NCI-H1417 treated with DMSO at 0.1 percent for 48 hours (cell line): ENCODE results near the gene SHROOM1.

Source experiments
- DNase-seq: peaks from one replicate; lab custom pipeline; 2025; lab: John Stamatoyannopoulos, UW

SHROOM1 gene

DNA sequence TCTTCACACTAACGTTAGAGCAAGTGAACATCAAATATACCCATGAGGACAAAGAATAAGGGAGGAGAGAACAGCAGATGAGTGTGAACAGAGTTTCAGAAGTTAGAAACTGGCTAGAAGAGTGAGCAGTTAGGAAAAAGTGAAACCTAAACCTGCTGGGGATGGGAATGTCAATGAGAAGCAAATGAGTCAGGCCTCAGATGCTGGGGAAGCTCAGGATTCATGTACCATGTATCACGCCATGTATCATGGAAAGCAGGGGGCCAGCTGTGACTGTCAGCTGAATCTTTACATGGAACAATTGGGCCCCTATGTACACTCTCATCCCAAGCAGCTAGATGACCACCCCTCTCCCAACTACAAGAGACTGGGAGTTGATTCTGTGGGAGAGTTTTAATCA is 19.6 kb upstream of the SHROOM1 start:
- DNase-seq: no peak

DNA sequence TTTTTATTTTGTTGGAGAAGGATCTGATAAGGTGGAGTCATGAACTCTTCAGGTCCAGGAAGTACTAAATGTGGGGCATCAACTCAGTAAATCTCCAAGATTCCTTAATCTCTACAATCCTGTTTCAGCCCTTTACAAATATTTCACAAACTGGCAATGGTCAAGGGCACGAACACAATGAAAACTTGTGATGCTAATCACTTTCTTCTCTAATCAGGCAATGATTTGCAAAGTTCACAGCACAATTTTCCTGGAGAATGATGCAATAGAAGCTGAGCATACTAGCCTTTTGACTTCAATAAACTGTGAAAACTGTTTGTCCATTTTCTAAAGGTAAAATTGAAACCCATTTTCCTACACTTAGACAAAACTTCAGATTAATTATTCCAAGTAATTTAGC is 18.9 kb upstream of the SHROOM1 start:
- DNase-seq: no peak

DNA sequence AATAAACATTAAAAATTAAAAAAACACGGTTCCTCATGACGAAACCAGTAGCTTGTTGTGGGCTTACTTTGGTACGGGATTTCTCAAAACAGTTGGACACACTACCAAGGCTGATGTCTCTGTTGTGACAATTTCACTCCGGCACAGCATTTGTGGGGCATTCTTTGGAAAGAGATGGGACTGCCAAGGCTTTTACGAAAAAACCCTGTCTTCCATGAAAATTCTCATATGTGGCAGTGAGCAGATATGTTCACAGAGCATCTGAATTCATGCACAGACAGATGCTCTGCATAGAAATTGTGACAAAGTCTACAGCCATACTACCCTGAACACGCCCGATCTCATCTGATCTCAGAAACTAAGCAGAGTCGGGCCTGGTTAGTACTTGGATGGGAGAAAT is 17.8 kb upstream of the SHROOM1 start:
- DNase-seq: no peak

DNA sequence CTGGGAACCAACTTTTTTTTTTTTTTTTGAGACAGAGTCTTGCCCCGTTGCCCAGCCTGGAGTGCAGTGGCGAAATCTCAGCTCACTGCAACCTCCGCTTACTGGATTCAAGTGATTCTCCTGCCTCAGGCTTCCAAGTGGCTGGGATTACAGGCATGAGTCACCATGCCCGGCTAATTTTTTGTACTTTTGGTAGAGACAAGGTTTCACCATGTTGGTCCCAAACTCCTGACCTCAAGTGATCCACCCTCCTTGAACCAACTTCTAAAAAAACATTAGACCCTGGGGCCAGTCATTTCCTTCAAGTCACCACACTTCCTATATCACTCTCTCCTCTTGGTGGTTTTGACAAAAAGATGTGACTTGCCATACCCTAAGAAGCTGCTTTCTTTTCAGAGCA is 10.9 kb upstream of the SHROOM1 start:
- no peak for DNase-seq

DNA sequence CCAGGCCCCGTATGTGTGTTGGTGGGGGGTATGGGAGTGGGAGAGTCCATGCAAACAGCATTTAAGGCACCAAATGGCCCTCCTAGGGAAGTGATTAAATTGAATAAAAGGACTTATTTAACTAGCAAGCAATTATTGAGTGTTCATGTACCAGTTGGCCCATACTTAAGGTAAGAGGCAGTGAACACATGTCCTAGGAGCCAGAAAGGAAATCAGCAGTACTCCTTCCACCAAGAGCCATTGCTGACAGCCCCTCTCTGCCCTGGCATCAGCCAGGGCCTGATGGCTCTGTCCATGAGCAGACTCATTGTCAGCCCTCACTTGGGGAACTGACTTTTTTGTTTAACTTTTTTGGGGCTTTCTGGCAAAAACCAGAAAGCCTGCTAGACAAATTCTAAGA is 10.4 kb upstream of the SHROOM1 start:
- no peak for DNase-seq

DNA sequence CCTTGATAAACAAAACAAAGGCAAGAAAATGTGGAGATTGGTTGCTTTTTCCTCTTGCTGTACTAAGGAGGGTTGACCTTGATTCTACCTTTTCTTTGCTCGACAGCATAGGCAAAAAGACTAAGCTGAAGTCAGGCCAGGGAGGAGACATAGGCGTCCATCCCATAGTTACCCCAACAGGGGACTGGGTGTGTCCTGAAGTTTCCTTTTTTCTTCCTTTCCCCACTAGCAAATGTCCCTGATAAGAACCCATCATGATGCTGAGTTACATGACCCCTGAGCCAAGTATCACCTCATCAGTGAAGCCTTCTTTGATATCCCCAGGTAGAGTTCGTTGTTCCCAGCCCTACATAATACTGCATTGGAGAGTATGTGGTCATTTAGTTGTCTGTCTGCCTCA is 9.9 kb upstream of the SHROOM1 start:
- DNase-seq: no peak

DNA sequence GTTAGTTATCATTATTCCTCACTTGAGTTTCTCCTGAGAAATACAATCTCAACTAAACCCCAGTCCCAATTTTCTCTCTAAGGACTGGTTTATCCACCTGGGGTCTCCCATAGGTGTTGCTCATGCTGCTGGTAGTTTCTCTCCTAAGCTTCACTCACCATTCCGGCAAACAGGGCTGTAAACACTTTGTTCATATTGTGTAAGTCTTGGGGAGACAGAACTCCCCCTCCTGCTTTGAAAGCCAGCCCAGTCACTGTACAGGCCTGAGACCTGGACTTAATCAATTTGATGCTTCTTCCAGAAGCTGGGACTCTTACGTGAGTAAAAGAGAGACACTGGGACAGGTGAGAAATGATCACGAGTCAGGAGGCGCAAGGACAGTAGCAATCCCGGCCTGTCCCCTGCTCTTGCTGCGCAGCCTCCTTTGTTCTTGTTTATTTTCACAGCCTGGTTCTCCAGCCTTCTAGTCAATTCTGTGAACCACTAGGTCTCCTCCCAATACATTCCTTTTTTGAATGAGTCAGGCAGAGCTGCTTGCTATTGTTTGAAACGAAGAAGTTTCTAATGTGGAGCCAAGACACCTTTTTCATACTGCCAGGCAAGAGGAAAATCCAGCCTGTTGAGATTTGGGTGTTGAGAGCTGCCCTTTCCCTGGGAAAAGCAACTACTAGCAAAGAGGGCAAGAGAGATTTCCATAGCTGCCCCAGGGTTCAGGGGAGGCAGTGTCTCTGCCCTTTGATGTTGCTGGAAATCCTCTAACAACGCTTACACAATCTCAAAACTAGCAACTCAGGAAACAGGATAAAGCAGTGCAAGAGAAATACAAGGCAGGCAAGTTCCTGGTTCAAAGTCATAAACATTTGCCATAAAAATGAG is 9.2 kb upstream of the SHROOM1 start:
- no peak for DNase-seq

DNA sequence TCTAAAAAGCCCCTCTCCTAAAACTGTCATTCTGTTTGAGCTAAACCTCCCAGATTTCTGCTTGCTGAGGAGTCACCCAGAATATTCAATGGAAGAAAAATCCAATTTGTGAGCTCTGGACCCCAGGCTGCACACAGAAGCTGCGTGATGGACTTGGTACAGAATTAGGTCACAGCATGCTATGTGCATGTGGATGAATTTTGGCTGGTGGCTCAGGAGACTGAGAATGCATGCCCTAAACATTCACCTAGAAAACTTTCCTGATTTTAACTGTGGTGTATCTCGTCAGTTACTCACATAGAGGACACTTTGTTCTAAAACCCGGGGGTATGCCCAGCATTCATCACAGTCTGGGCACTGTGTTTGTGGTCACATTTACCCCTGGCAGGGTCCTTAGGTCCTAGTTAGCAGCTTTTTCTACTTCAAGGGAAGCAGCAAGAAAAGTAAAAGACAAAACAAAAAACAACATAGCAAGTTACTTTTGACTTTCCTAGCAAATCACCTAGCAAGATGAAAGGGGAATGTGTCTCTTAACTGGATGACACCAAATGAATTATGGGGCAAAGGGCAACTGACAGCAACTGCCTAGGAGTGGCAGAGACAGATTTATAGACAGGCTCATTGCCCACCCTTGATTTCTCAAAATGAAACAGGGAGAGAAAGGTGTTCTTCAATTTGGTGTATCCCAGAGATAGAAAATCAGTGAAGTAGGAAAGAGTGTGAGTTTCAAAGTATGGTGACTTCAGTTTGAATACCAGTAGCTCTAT is 8.3 kb upstream of the SHROOM1 start:
- no peak for DNase-seq

DNA sequence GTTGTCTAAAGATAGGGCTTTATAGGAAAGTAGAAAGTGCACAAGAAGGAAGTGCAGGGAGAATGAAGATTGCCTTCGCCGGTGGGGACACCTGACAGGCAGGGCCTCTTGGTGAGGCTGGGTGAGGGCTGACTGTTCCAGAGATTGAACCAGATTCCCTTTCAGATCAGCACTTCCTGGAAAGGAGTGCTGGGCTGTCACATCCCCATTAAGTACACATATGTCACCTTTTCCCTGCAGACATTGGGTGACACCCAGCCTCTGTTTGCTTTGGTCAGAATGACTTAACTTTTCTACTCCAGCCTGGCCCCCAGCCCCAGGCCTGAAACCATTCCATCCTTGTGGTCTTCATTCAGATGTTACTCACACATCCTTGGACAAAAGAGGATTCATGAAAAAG is 7.4 kb upstream of the SHROOM1 start:
- DNase-seq: no peak

DNA sequence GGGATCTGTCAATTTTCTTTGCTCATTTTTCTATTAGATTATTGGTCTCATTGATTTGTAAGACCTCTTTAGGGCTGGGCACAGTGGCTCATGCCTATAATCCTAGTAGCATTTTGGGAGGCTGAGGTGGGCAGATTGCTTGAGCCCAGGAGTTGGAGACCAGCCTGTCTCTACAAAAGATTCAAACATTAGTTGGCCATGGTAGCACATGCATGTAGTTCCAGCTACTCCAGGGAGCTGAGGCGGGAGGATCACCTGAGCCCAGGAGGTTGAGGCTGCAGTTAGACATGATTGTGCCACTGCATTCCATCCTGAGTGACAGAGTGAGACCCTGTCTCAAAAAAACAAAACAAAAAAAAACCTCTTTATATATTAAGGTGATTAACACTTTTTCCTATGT is 6.4 kb upstream of the SHROOM1 start:
- DNase-seq: no peak

DNA sequence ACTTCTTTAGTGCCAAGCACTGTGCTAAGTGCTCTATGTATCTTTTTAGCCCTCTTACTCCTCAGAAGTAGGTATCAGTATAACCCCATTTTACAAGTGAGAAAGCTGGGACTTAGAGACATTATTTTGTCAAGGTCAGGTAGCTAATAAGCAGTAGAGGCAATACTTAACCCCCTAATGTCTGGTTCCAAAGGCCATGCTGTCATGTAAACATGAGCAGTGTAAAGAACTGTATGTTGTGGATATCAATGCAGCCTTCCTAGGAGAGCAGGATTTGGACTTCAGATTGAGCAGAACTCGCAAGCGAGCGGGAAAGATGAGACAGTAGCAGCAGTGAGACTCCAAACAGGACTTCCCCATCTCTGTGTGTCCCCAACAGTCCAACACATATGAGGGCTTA is 3.6 kb upstream of the SHROOM1 start:
- no peak for DNase-seq

DNA sequence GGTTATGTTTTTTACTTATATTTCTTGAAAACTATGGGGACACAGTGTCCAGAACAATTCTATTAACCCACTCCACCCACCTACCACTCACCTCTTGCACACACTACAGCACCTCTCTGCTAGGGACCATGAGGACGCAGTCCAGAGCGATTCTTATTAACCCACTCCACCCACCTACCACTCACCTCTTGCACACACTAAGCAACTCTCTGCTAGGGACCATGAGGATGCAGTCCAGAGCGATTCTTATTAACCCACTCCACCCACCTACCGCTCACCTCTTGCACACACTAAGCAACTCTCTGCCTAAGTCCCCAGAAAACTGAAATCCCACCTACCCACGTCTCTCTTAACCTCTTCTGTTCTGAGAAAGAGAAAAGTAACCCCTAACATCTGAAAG is 2.2 kb upstream of the SHROOM1 start:
- no peak for DNase-seq

DNA sequence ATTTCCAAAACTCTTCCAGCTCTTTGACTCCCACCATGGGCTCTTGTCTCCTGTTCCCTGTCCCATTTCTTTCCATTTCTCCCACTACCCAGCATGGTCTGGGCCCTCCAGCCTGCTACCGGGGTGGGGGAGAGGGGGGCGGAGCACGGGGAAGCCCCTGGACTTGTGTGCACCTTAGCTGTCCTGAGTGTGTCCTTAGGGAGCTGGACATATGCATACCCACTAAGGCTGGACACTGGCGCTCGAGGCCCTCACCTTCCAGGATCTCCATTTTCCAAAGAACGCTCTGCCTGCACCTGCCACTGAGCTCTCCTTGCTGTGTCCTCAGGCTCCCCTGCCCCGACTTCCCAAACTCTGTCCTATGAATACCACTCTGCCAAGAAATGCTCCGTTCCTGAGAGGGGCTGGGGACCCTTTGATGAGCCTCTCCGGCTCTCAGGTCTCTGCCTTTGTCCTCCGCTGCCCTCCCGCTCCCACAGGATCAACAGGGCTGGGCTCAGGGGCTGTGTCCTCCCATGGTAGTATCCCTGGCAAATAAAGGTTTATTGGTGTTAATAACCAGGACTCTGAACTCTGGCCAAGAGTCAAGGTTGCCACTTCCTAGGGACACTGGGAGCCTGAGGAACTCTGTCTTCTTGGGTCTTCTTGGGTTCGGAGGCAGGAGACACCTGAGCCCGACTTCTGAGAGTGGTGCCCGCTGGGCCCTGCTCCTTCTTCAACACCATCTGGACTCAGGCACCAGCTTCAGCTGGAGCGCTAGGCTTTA is 831 bp upstream of the SHROOM1 start:
- DNase-seq: no peak

DNA sequence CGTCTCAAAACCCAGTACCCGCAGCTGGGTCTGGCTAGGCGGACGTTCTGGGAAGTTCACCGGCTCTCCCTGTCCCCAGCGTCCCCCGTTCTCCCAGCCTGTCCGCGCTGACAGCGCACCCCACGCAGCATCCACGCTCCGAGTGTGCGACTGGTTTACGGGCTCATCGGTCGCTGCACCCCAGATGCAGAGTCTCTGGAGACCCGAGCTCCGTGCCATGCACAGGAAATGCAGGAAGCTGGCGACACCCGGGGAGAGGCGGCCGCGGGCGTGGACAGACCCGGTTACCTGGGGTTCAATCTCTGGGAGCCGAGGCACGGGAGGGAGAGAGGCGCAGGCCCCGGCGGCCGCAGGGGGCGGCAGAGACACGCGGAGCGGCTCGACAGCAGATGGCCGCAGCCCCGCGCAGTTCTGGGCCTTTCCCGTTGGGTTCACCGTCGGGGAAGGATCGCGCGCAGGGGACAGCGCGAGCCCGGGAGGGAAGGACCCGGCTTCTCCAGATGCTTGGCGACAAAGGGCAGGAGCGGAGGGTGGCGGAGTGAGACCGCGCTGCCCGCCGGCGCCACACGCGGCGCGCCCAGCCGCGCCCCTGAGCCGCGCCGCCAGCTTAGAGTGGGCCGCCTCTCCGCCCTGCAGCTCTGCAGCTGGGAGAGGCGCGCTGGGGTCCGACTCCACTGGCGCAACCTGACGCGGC is 558 bp downstream of the SHROOM1 start:
- no peak for DNase-seq

DNA sequence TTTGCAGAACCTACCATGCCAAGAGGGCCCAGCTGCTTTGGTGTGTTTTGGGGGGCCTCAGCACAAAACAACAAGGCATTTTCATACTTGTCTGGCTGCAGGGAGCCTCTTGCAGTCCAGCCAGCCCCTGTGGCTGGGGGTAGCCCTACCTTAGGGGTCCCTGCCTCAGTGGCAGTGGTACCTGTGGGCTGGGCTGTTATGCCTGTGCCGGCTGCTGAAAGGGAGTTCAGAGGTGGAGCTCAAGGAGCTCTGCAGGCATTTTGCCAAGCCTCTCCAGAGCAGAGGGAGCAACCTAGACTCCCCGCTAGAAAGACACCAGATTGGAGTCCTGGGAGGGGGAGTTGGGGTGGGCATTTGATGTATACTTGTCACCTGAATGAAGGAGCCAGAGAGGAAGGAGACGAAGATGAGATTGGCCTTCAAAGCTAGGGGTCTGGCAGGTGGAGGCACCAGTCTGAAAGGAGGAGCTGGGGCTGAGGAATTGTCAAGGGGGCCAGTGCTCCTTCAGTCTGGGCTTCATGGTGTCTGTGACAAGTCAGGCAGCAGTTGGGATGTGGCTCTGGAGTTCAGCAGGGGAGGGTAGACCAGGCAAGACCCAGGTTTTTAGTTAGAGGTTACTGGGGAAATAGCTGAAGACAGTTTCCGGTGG is 1.5 kb downstream of the SHROOM1 start:
- no peak for DNase-seq

DNA sequence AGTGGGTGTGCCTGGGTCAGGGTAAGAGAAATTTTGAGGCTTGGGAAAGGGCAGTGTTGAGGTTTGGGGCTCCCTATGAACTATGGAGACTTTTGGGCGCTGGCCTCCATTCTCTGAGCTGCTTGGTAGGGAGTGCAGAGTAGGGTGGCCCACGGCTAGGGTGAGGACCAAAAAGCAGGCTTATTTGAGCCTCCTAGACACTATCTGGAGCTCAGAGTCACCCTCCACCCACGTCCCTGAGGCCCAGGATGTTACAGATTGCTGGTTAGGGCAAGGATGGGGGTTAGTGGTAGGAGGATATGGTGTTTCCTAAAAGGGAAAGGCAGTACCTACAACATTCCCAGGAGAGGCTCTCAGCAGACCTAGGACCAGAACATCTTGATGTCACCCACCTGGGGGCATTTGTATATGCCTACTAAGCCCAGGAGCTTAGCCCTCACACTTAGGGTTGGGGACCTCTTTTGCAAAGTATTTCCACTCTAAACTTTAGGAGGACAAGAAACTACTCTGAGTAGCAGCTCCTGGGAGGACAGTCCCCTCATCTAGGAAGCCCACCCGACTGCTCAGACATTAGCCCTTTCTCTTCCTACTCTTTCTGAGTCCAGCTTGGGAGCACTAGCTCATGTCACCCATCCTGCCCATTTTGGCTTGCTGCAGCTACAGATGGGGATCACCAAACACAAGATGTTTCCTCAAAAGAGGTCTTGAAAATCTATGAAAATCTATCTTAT is 2.3 kb downstream of the SHROOM1 start:
- DNase-seq: no peak

DNA sequence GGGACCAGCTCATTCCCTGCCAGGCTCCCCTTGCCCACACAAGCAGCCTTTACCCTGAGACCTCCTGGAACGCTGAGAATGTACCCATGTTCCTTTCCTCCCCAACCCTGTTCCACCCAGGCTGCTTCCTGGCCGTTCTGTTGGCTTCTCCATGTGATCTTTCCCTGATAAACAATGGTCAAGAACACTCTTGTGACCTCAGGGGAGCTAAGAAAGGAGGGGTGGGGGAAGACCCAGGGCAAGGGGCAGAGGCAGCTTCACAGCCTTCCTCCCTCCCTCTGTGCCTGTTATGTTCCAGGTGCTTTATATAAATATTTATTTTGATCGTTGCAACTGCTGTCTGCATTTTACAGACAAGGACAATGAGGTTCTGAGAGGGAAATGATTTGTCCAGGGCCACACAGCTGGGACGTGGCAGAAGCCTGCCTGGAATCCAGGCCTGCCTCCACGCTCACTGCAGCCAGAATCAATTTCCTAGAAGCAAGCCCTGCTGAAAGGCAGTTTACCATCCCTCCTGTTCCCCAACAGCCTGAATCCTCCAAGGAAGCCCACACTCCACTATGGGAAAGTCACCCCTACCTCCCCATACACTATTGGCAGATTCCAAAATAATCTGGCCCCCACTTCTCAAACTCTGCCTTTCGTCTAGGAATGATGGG is 3.9 kb downstream of the SHROOM1 start:
- DNase-seq: no peak

DNA sequence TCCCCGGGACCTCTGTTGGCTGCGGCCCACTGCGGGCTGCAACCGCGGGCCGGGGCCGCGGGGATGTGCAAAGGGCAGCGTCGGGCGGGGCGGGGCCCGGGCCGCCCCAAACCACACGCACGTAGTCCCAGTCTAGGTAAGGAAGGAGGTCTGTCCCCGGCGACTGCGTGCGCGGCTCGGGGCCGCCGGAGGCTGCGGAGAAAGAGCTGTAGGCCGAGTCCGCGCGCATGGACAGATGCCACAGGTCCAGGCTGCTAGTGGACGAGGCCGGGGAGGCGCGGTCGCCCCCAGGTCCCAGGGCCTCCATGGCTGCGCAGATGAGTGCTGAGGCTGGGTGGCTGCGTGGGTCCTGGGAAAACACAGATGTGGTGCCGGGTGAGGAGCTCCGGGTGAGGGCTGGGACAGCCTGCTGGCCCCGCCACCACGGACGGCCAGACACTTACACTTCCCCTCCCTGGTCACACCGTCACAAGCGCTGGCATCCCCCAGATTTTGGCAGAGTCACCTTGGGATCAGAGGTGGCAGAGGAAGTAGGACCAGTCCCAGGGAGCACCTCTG is 4.5 kb downstream of the SHROOM1 start:
- DNase-seq: no peak

DNA sequence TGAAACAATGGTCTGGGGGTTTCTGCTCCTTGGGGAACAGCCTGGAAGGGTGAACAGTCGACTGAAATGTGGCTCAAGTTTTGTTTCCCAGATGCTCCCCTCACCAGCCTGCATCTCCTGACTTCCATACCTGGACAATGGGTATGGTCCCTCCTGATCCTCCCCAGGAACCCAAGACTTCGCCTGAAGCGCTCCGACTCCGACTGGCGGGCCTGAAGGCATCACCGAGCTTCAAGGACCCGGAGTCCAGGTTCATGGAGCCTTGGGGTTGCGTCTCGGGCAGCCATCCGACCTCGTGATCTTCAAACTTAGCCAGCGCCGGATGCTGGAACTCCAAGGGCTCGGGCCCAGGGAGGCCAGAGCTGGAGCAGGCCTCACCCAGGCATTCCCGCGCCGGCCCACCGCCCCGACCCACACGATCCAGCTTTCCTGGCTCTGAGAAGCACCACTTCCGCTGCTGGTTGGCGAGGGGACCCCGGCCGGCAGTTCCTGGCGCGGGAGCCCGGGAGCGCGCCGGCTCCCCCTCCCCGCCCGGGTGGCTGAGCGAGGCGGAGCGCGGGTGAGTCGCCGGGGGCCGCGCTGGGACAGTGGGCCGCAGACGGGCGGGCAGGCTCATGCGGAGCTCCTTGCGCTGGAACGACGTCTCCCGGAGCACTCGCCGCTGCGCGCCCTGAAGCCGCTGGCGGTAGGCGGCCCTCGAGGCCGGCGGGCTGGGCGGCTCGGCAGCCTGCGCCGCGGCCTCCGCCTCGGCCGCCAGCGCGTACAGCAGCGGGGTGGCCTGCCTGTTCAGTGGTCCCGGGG is 5.2 kb downstream of the SHROOM1 start:
- DNase-seq: no peak
